Ishikawa (cell line): Measurements from ENCODE around the gene ZBTB20.

Experiments used
- EGR1 ChIP-seq: IDR thresholded peaks from 2 replicates; pipeline ENCODE4 v1.6.1; 2012
- FOXM1 ChIP-seq: IDR thresholded peaks from 2 replicates; pipeline ENCODE4 v1.6.1; 2012; ENCODE audit warnings: low read depth, borderline replicate concordance
- NFIC ChIP-seq: IDR thresholded peaks from 2 replicates; pipeline ENCODE4 v1.6.1; 2012
- RAD21 ChIP-seq: IDR thresholded peaks from 2 replicates; pipeline ENCODE4 v1.6.1; 2012; ENCODE audit warnings: low read depth
- TAF1 ChIP-seq: IDR thresholded peaks from 2 replicates; pipeline ENCODE4 v1.6.1; 2012; ENCODE audit warnings: low read depth, mild to moderate bottlenecking
- TCF12 ChIP-seq: IDR thresholded peaks from 2 replicates; pipeline ENCODE4 v1.6.1; 2012; ENCODE audit warnings: low read depth
- YY1 ChIP-seq: IDR thresholded peaks from 2 replicates; pipeline ENCODE4 v1.6.1; 2012; ENCODE audit warnings: low read depth
- ZBTB7A ChIP-seq: IDR thresholded peaks from 2 replicates; pipeline ENCODE4 v1.6.1; 2012; ENCODE audit warnings: low read depth
- TF ChIP-seq, protein P1 (sequence below): IDR thresholded peaks from 2 replicates; pipeline ENCODE4 v1.6.1; 2012; ENCODE audit warnings: low read depth, mild to moderate bottlenecking
- TF ChIP-seq, protein P2 (sequence below): IDR thresholded peaks from 2 replicates; pipeline ENCODE4 v1.6.1; 2012

DNA sequence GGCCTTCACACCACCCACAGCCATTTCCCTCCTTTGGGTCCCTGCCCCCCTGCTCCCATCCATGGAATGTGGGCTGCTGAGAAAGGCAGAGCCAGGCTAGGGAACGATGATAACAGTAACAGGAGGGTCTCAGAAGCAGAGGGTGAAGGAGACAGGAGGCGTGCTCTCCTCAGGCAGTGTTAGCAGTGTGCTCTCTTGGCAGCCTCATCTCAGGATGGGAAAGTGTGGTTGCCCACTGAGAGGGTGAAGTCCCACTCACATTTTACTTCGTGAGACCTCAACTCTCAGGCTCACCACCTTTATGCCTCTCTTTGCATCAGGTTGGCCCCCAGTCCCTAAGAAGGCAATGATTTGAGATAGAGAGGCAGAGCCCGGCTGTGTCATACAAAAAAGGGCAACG, 828.8 kb downstream of the ZBTB20 start:
- no peak for TF ChIP-seq ZBTB7A
- no peak for TF ChIP-seq EGR1
- no peak for TF ChIP-seq FOXM1
- TF ChIP-seq YY1: no peak
- TF ChIP-seq, protein P1, sequence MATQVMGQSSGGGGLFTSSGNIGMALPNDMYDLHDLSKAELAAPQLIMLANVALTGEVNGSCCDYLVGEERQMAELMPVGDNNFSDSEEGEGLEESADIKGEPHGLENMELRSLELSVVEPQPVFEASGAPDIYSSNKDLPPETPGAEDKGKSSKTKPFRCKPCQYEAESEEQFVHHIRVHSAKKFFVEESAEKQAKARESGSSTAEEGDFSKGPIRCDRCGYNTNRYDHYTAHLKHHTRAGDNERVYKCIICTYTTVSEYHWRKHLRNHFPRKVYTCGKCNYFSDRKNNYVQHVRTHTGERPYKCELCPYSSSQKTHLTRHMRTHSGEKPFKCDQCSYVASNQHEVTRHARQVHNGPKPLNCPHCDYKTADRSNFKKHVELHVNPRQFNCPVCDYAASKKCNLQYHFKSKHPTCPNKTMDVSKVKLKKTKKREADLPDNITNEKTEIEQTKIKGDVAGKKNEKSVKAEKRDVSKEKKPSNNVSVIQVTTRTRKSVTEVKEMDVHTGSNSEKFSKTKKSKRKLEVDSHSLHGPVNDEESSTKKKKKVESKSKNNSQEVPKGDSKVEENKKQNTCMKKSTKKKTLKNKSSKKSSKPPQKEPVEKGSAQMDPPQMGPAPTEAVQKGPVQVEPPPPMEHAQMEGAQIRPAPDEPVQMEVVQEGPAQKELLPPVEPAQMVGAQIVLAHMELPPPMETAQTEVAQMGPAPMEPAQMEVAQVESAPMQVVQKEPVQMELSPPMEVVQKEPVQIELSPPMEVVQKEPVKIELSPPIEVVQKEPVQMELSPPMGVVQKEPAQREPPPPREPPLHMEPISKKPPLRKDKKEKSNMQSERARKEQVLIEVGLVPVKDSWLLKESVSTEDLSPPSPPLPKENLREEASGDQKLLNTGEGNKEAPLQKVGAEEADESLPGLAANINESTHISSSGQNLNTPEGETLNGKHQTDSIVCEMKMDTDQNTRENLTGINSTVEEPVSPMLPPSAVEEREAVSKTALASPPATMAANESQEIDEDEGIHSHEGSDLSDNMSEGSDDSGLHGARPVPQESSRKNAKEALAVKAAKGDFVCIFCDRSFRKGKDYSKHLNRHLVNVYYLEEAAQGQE: no peak
- TF ChIP-seq TAF1: no peak
- TF ChIP-seq RAD21: no peak
- no peak for TF ChIP-seq NFIC
- no peak for TF ChIP-seq TCF12
- TF ChIP-seq, protein P2, sequence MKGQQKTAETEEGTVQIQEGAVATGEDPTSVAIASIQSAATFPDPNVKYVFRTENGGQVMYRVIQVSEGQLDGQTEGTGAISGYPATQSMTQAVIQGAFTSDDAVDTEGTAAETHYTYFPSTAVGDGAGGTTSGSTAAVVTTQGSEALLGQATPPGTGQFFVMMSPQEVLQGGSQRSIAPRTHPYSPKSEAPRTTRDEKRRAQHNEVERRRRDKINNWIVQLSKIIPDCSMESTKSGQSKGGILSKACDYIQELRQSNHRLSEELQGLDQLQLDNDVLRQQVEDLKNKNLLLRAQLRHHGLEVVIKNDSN: no peak
